Measurements from ENCODE around the gene APOL5. TPM values are rescaled to one million over a fixed set of nuclear protein-coding genes. Genes with fewer than 3 reads are reported as not detected.

The APOL5 gene
- total RNA-seq, 2 donors from 2014 or later: not detected

DNA sequence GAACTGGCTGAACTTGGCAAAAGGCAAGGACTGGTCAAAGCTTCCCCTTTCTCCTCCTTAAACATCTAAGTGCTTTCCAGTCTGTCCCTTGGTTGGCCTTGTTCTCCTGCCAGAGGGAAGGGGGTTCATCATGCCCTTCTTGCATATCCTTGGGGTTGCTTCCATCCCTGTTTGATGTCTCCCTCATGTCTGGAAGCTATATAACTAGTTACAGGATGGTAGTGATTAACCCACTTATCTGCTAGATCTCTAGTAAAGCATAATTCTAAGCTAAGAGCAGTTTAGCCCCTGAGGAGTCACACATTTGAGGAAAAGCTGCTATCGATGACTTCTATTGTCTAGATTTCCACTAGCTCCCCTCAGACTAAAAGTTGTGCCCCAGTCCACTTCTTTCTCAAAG, 22.9 kb downstream of the APOL5 start:
- H3K9ac ChIP-seq (ENCODE audit: low read depth in 2 of 2, low read length in 2 of 2): no peak overlapping the region
- DNase-seq: no peak
- no peak for TF ChIP-seq CTCF (IDR thresholded peaks at IDR 0.05)
- intact Hi-C loops (cut with DNase I): no loop called here
- H3K27me3 ChIP-seq: no peaks in the 10 kb centered on the region
- H3K9me3 ChIP-seq: no peaks in the 10 kb centered on the region
- H3K27ac ChIP-seq: no peak overlapping the region
- H3K36me3 ChIP-seq: no peaks in the 10 kb centered on the region
- no peak overlapping the region for H3K4me3 ChIP-seq
- H3K4me1 ChIP-seq: no peaks in the 10 kb centered on the region

- Histone ChIP-seq H3K27ac (no peak overlapping the region), H3K9ac (ENCODE audit: low read depth in 2 of 2, low read length in 2 of 2) (no peak overlapping the region), H3K4me1 (no peaks in the 10 kb centered on the region), H3K27me3 (no peaks in the 10 kb centered on the region), H3K36me3 (no peaks in the 10 kb centered on the region), H3K9me3 (no peaks in the 10 kb centered on the region), H3K4me3 (no peak overlapping the region)
- TF ChIP-seq CTCF (IDR thresholded peaks at IDR 0.05): no peak
- DNase-seq: no peak
- intact Hi-C loops (cut with DNase I): no loop called here
Observed at GRCh38 chr22:35742342-35743100, 24.8 kb downstream of the APOL5 start.

DNA sequence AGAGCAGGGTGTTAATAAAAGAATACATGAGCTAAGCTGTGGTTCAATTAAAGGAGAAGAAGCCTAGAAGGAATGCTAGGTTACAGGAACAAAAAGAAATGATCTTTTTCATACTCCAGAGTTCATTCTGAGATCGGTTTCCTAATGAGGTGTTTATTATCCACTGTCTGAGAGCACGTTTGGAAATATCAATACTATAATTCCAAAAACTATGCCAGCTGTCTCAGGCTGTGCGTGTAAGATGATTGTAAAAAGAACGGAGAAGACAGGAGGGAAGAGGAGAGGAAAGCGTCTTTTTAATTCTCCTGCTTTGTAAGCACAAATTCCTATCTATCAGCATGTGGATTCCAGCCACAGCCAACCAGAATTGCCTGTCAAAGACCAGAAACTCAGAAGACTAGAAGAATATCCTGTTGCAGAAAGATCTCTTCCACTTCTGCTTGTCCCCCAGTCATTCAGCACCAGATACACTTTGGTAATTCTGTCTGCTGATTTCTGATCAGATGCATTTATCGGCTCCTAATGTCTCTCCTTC, 25.7 kb downstream of the APOL5 start:
- intact Hi-C loops (cut with DNase I): no loop called here
- no peak overlapping the region for H3K27ac ChIP-seq

GRCh38 chr22:35746248-35746647, 28.6 kb downstream of the APOL5 start:
- Histone ChIP-seq H3K36me3 (no peaks in the 10 kb centered on the region), H3K9ac (ENCODE audit: low read depth in 2 of 2, low read length in 2 of 2) (no peak overlapping the region), H3K4me1 (no peaks in the 10 kb centered on the region), H3K27me3 (no peaks in the 10 kb centered on the region), H3K9me3 (no peaks in the 10 kb centered on the region), H3K4me3 (no peak overlapping the region), H3K27ac (no peak overlapping the region)
- intact Hi-C loops (cut with DNase I): no loop called here
- TF ChIP-seq CTCF (IDR thresholded peaks at IDR 0.05): no peak
- no peak for DNase-seq

More for the DNA sequence above, 25.7 kb downstream of the APOL5 start:
- no peak for TF ChIP-seq CTCF (IDR thresholded peaks at IDR 0.05)
- H3K27me3 ChIP-seq: no peaks in the 10 kb centered on the region
- H3K9ac ChIP-seq (ENCODE audit: low read depth in 2 of 2, low read length in 2 of 2): no peak overlapping the region
- no peak for DNase-seq
- no peak overlapping the region for H3K4me3 ChIP-seq
- no peaks in the 10 kb centered on the region for H3K4me1 ChIP-seq
- H3K9me3 ChIP-seq: no peaks in the 10 kb centered on the region
- H3K36me3 ChIP-seq: no peaks in the 10 kb centered on the region

DNA sequence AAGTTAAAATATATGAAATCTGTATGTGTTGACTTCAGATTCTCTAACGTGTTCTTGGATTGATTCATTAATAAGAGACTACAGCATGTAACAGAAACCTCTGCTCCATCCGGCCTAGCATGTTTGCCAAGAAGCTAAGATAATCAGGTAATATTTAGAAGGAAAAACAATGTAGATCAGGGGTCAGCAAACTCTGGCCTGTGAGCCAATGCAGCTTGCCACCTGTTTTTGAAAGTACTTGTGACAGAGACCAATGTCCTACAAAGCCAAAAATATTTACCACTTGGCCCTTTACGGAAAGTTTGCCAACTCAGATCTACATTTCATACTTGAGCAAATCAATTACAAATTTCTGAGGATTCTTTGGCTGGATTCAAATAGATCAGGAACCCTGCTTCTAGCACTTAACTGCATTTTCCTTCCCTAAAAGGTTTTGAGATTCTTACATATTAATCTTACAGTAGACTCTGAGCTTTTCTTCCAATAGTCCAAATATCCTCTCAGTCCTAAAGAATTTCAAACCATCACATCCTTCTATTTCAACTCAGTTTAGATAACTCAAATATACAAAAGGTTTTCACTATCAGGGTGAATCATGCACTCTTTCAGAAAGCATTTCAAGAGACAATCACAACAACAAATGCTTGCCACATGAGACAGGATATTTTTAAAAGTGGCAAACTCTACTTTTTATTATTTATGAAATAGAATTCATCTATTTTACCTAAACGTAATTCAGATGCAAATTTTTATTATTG, 29.5 kb downstream of the APOL5 start:
- no peak for TF ChIP-seq CTCF (IDR thresholded peaks at IDR 0.05)
- no peak overlapping the region for H3K4me3 ChIP-seq
- no peaks in the 10 kb centered on the region for H3K4me1 ChIP-seq
- H3K27ac ChIP-seq: no peak overlapping the region
- intact Hi-C loops (cut with DNase I): no loop called here
- no peaks in the 10 kb centered on the region for H3K36me3 ChIP-seq
- no peak overlapping the region for H3K9ac ChIP-seq (ENCODE audit: low read depth in 2 of 2, low read length in 2 of 2)
- no peaks in the 10 kb centered on the region for H3K9me3 ChIP-seq
- no peaks in the 10 kb centered on the region for H3K27me3 ChIP-seq
- DNase-seq: no peak
